Transverse colon (tissue), 4 donors: ENCODE measurements around the gene C2CD4C.

Experiments used
- CTCF ChIP-seq, 5 experiments: fragments of 200-600 bp in 3 of 5; fragments of 450-650 bp in 2 of 5; sonication (generic) in 3 of 5; IDR thresholded peaks; 1 replicate in 2 of 5; 2 replicates in 3 of 5; pipeline ENCODE4 v1.5.1; 2016 to 2017; ENCODE audit warnings: antibody characterized with exemption in 5 of 5, inconsistent platforms in 3 of 5, mild to moderate bottlenecking in 2 of 5, moderate library complexity in 1 of 5
- EP300 ChIP-seq: sonication (generic); formaldehyde crosslinking; IDR thresholded peaks from one replicate; pipeline ENCODE4 v1.6.1; 2017; ENCODE audit warnings: antibody characterized with exemption, low read depth
- POLR2AphosphoS5 ChIP-seq, 3 donors: sonication (generic); formaldehyde crosslinking; IDR thresholded peaks; one replicate each; pipeline ENCODE4 v1.6.1; 2016; ENCODE audit warnings: antibody characterized with exemption in 3 of 3

DNA sequence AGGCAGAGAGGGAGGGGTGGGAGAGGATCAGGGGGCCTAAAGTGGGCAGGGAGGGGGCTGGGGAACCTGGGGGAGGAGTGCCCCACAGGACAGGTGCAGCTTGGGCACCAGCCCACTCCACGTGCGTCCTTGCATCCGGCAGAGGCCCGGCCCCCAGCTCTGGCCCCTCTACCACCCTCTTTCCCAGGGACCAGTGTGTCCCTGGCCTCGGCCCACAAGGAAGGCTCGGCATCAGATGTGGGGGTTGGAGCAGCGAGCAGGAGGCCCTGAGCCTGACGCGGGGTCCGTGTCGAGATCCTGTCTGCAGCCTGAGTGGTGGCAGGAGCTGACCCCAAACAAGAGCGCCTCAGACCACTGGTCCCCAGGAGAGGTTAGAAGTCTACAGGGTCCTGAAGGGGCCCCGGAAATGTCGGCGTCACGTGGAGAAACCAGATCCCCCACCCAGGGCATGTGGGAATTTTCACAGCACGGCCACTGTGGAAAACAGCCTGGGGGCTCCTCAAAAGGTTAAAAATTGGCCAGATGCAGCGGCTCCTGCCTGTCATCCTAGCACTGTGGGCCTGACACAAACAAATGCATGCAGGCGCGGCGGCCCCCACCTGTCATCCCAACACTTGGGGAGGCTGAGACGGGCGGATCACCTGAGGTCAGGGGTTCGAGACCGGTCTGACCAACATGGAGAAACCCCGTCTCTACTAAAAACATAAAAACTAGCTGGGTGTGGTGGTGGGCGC, 30.4 kb upstream of the C2CD4C start:
- TF ChIP-seq CTCF (IDR thresholded peaks at IDR 0.05) (no peak), EP300 (no peak), POLR2AphosphoS5 (IDR thresholded peaks at IDR 0.05) (no peak)
